PC-3 (cell line): ENCODE measurements around the gene CUTA.

Experiments used
- EZH2 ChIP-seq: fragments of 300-600 bp; sonication (generic); IDR thresholded peaks from one replicate; pipeline ENCODE4 v1.6.1; 2017; ENCODE audit warnings: antibody characterized with exemption, mild to moderate bottlenecking, low read length; ENCODE audit not compliant: unreplicated experiment
- TF ChIP-seq, protein P1 (sequence below): fragments of 300-600 bp; sonication (generic); conservative IDR thresholded peaks from 2 replicates; pipeline ENCODE4 v1.5.1; 2017; ENCODE audit warnings: antibody characterized with exemption, low read depth, mild to moderate bottlenecking, low read length

- TF ChIP-seq, protein P1, sequence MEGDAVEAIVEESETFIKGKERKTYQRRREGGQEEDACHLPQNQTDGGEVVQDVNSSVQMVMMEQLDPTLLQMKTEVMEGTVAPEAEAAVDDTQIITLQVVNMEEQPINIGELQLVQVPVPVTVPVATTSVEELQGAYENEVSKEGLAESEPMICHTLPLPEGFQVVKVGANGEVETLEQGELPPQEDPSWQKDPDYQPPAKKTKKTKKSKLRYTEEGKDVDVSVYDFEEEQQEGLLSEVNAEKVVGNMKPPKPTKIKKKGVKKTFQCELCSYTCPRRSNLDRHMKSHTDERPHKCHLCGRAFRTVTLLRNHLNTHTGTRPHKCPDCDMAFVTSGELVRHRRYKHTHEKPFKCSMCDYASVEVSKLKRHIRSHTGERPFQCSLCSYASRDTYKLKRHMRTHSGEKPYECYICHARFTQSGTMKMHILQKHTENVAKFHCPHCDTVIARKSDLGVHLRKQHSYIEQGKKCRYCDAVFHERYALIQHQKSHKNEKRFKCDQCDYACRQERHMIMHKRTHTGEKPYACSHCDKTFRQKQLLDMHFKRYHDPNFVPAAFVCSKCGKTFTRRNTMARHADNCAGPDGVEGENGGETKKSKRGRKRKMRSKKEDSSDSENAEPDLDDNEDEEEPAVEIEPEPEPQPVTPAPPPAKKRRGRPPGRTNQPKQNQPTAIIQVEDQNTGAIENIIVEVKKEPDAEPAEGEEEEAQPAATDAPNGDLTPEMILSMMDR, result no peak
- no peak for TF ChIP-seq EZH2
These were observed 3.4 kb upstream of the CUTA start for GRCh38 chr6:33421344-33421643.
